Astrocyte (in vitro differentiated cells and primary cell): ENCODE data around the gene CHCHD3. TPM values are rescaled to one million over a fixed set of nuclear protein-coding genes. Genes with fewer than 3 reads are reported as not detected.

ENCODE experiments used
- DNase-seq: peaks from one replicate; pipeline ENCODE4 v3.0.0-alpha.2; 2010; ENCODE audit warnings: low read depth
- FAIRE-seq: peaks from 2 replicates; lab custom pipeline; 2011; peaks lifted over from hg19 to GRCh38; lab: Jason Lieb, UNC
- H2AFZ ChIP-seq: 2 replicates; pipeline ENCODE4 v1.6.0; 2012; ENCODE audit warnings: low read depth, low read length, inconsistent platforms
- H3K27ac ChIP-seq: 2 replicates; pipeline ENCODE4 v1.5.1; 2011; ENCODE audit warnings: low read depth, low read length, inconsistent platforms
- H3K27me3 ChIP-seq: 2 replicates; pipeline ENCODE4 v1.6.0; 2011; ENCODE audit warnings: low read length, inconsistent platforms; ENCODE audit not compliant: insufficient read depth
- H3K36me3 ChIP-seq: 2 replicates; pipeline ENCODE4 v1.5.1; 2011; ENCODE audit warnings: low read length, inconsistent platforms; ENCODE audit not compliant: insufficient read depth
- H3K4me1 ChIP-seq: 2 replicates; pipeline ENCODE4 v1.5.1; 2011; ENCODE audit warnings: low read length, inconsistent platforms; ENCODE audit not compliant: insufficient read depth
- H3K4me2 ChIP-seq: 2 replicates; pipeline ENCODE4 v1.6.0; 2012; ENCODE audit warnings: low read length, inconsistent platforms
- H3K4me3 ChIP-seq: 2 replicates; pipeline ENCODE4 v1.5.1; 2011; ENCODE audit warnings: low read depth, mild to moderate bottlenecking, low read length, inconsistent platforms; ENCODE audit not compliant: insufficient read depth
- H3K79me2 ChIP-seq: 2 replicates; pipeline ENCODE4 v1.6.0; 2012; ENCODE audit warnings: mild to moderate bottlenecking, low read length, inconsistent platforms; ENCODE audit not compliant: insufficient read depth
- H3K9ac ChIP-seq: 2 replicates; pipeline ENCODE4 v1.6.0; 2012; ENCODE audit warnings: mild to moderate bottlenecking, low read length, inconsistent platforms
- H3K9me3 ChIP-seq: 2 replicates; pipeline ENCODE4 v1.5.1; 2012; ENCODE audit warnings: low read depth, mild to moderate bottlenecking, low read length, inconsistent platforms; ENCODE audit not compliant: insufficient read depth
- H4K20me1 ChIP-seq: 2 replicates; pipeline ENCODE4 v1.6.0; 2012; ENCODE audit warnings: low read length, inconsistent platforms; ENCODE audit not compliant: insufficient read depth
- H3K27ac Mint-ChIP-seq: one replicate; pipeline ENCODE4 v1.8.0; 2021; ENCODE audit warnings: mild to moderate bottlenecking, mixed read lengths; ENCODE audit not compliant: unreplicated experiment
- H3K27me3 Mint-ChIP-seq: one replicate; pipeline ENCODE4 v1.8.0; 2021; ENCODE audit warnings: low read depth, mixed read lengths; ENCODE audit not compliant: unreplicated experiment
- H3K36me3 Mint-ChIP-seq: one replicate; pipeline ENCODE4 v1.8.0; 2021; ENCODE audit warnings: low read depth, mixed read lengths; ENCODE audit not compliant: unreplicated experiment
- H3K4me1 Mint-ChIP-seq: one replicate; pipeline ENCODE4 v1.8.0; 2021; ENCODE audit warnings: low read depth, mixed read lengths; ENCODE audit not compliant: unreplicated experiment
- H3K4me3 Mint-ChIP-seq: one replicate; pipeline ENCODE4 v1.8.0; 2021; ENCODE audit warnings: mild to moderate bottlenecking, moderate library complexity, mixed read lengths; ENCODE audit not compliant: unreplicated experiment
- H3K9me3 Mint-ChIP-seq: one replicate; pipeline ENCODE4 v1.8.0; 2021; ENCODE audit warnings: mild to moderate bottlenecking, mixed read lengths; ENCODE audit not compliant: unreplicated experiment
- EZH2 ChIP-seq: IDR thresholded peaks from 2 replicates; pipeline ENCODE4 v1.6.1; 2012; ENCODE audit warnings: mild to moderate bottlenecking, low read length, inconsistent platforms; ENCODE audit not compliant: insufficient read depth
- total RNA-seq: library from RNA; stranded (reverse); gene quantifications from 2 replicates; pipeline ENCODE4 v1.2.1, GENCODE V29; 2021
- TF ChIP-seq, protein P1 (sequence below): IDR thresholded peaks from 2 replicates; pipeline ENCODE4 v1.5.1; 2011; ENCODE audit warnings: low read depth, mild to moderate bottlenecking, inconsistent platforms, low read length, moderate library complexity; ENCODE audit not compliant: insufficient read depth

The CHCHD3 gene
- total RNA-seq, 1 donor from 2014 or later = 63.1 TPM

DNA sequence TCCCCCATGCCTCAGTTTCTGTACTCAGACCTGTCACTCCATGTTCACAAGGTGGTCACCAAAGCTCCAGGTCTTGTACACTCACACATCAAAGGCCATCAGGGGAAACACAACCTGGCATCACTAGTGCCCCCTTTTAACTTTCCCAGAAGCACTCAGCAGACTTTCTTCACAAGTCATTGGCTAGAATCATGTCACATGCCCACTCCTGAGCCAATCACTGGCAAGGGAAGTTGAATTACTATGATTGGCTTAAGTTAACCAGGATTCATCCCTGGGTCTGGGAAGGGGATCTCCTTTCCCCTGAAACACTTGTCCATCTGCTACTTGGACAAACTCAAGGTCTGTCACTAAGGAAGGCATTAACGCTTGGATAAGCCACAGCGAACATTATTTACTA, 311.8 kb downstream of the CHCHD3 start:
- FAIRE-seq (no peak), DNase-seq (no peak)
- Histone ChIP-seq H3K4me3 (no peak overlapping the region), H3K36me3 (no peaks in the 10 kb centered on the region), H3K79me2 (no peaks in the 10 kb centered on the region), H4K20me1 (no peaks in the 10 kb centered on the region), H3K9ac (no peak overlapping the region), H3K27me3 (peaks cover 3% of the 10 kb centered on the region), H2AFZ (no peak overlapping the region), H3K4me1 (no peaks in the 10 kb centered on the region), H3K27ac (no peak overlapping the region), H3K9me3 (no peaks in the 10 kb centered on the region), H3K4me2 (no peak overlapping the region)
- TF ChIP-seq, protein P1, sequence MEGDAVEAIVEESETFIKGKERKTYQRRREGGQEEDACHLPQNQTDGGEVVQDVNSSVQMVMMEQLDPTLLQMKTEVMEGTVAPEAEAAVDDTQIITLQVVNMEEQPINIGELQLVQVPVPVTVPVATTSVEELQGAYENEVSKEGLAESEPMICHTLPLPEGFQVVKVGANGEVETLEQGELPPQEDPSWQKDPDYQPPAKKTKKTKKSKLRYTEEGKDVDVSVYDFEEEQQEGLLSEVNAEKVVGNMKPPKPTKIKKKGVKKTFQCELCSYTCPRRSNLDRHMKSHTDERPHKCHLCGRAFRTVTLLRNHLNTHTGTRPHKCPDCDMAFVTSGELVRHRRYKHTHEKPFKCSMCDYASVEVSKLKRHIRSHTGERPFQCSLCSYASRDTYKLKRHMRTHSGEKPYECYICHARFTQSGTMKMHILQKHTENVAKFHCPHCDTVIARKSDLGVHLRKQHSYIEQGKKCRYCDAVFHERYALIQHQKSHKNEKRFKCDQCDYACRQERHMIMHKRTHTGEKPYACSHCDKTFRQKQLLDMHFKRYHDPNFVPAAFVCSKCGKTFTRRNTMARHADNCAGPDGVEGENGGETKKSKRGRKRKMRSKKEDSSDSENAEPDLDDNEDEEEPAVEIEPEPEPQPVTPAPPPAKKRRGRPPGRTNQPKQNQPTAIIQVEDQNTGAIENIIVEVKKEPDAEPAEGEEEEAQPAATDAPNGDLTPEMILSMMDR = no peak
- TF ChIP-seq EZH2 = no peak
- Mint-ChIP-seq H3K27ac (no peak overlapping the region), H3K27me3 (peaks cover 13% of the 10 kb centered on the region), H3K9me3 (peaks cover 7% of the 10 kb centered on the region), H3K4me1 (no peaks in the 10 kb centered on the region), H3K4me3 (no peak overlapping the region), H3K36me3 (no peaks in the 10 kb centered on the region)

DNA sequence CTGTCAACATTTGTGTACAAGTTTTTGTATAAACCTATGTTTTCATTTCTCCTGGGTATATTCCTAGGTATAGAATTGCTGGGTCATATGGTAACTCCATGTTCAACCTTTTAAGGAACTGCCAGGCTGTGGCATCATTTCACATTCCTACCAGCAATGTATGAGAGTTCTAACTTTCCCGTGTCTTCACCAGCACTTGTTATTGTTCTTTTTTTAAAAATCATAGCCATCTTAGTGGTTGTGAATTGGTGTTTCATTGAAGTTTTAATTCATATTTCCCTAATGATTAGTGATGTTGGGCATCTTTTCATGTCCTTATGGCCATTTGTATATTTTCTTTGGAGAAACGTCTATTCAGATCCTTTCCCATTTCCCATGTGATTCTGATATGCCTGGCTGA, 312.6 kb downstream of the CHCHD3 start:
- Histone ChIP-seq H3K27me3 (peaks cover 3% of the 10 kb centered on the region), H3K79me2 (no peaks in the 10 kb centered on the region), H3K36me3 (no peaks in the 10 kb centered on the region), H3K9ac (no peak overlapping the region), H3K27ac (no peak overlapping the region), H3K4me2 (no peak overlapping the region), H4K20me1 (no peaks in the 10 kb centered on the region), H2AFZ (no peak overlapping the region), H3K4me1 (no peaks in the 10 kb centered on the region), H3K9me3 (no peaks in the 10 kb centered on the region), H3K4me3 (no peak overlapping the region)
- peaks cover 7% of the 10 kb centered on the region for H3K9me3 Mint-ChIP-seq
- no peak for FAIRE-seq
- no peak for DNase-seq
- H3K27ac Mint-ChIP-seq = no peak overlapping the region
- TF ChIP-seq, protein P1 = no peak
- no peak for TF ChIP-seq EZH2
- H3K27me3 Mint-ChIP-seq = peaks cover 13% of the 10 kb centered on the region
- H3K36me3 Mint-ChIP-seq = no peaks in the 10 kb centered on the region
- H3K4me1 Mint-ChIP-seq = no peaks in the 10 kb centered on the region
- H3K4me3 Mint-ChIP-seq = no peak overlapping the region

- no peak overlapping the region for H3K4me3 ChIP-seq
- peaks cover 3% of the 10 kb centered on the region for H3K27me3 ChIP-seq
- FAIRE-seq = no peak
- no peaks in the 10 kb centered on the region for H3K9me3 ChIP-seq
- H4K20me1 ChIP-seq = no peaks in the 10 kb centered on the region
- H3K79me2 ChIP-seq = no peaks in the 10 kb centered on the region
- H3K27ac Mint-ChIP-seq = no peak overlapping the region
- TF ChIP-seq, protein P1 = no peak
- no peak for TF ChIP-seq EZH2
- H2AFZ ChIP-seq = no peak overlapping the region
- no peak overlapping the region for H3K4me3 Mint-ChIP-seq
- H3K36me3 Mint-ChIP-seq = no peaks in the 10 kb centered on the region
- H3K9me3 Mint-ChIP-seq = peaks cover 7% of the 10 kb centered on the region
- no peaks in the 10 kb centered on the region for H3K4me1 ChIP-seq
- peaks cover 15% of the 10 kb centered on the region for H3K27me3 Mint-ChIP-seq
- no peak overlapping the region for H3K4me2 ChIP-seq
- DNase-seq = no peak
- H3K4me1 Mint-ChIP-seq = no peaks in the 10 kb centered on the region
- no peak overlapping the region for H3K27ac ChIP-seq
- no peak overlapping the region for H3K9ac ChIP-seq
- no peaks in the 10 kb centered on the region for H3K36me3 ChIP-seq
Observed at GRCh38 chr7:132768099-132768498, 313.8 kb downstream of the CHCHD3 start.
